OCI-LY3 (cell line): ENCODE results near the gene FAM234A.

Experiments
- H2AFZ ChIP-seq: fragments of 200-600, 300-600 bp; shearing (Covaris generic); 2 replicates; pipeline ENCODE4 v1.6.0; 2014; ENCODE audit warnings: antibody characterized with exemption, low read depth, low read length
- H3K27ac ChIP-seq: fragments of 200-600, 300-600 bp; sonication (generic); 2 replicates; pipeline ENCODE4 v1.5.1; 2014; ENCODE audit warnings: mild to moderate bottlenecking, low read length, moderate library complexity, mixed read lengths
- H3K27me3 ChIP-seq: fragments of 200-600, 300-600 bp; sonication (generic); 2 replicates; pipeline ENCODE4 v1.6.1; 2014; ENCODE audit warnings: low read depth, low read length, mixed read lengths
- H3K36me3 ChIP-seq: fragments of 200-600, 300-600 bp; sonication (generic); replicated peaks from 2 replicates; pipeline ENCODE3; 2014; ENCODE audit warnings: low read depth, low read length, mixed read lengths
- H3K4me1 ChIP-seq: fragments of 300-600, 200-600 bp; sonication (generic); 2 replicates; pipeline ENCODE4 v1.6.1; 2014; ENCODE audit warnings: low read length, mixed read lengths
- H3K4me2 ChIP-seq: fragments of 200-600, 300-600 bp; sonication (generic); 2 replicates; pipeline ENCODE4 v1.6.1; 2014; ENCODE audit warnings: low read length, mixed read lengths
- H3K4me3 ChIP-seq: fragments of 300-600, 200-600 bp; sonication (generic); 2 replicates; pipeline ENCODE4 v1.5.1; 2014; ENCODE audit warnings: antibody characterized with exemption, mild to moderate bottlenecking, low read length, moderate library complexity
- H3K79me2 ChIP-seq: fragments of 300-600, 200-600 bp; shearing (Covaris generic); 2 replicates; pipeline ENCODE4 v1.6.1; 2014; ENCODE audit warnings: mild to moderate bottlenecking, low read length, mixed read lengths
- H3K9ac ChIP-seq: fragments of 300-600, 200-600 bp; shearing (Covaris generic); 2 replicates; pipeline ENCODE4 v1.6.0; 2014; ENCODE audit warnings: mild to moderate bottlenecking, low read length, moderate library complexity
- H3K9me3 ChIP-seq: fragments of 200-600, 300-600 bp; shearing (Covaris generic); 2 replicates; pipeline ENCODE4 v1.6.1; 2014; ENCODE audit warnings: low read length, mixed read lengths; ENCODE audit not compliant: insufficient read depth
- H4K20me1 ChIP-seq: fragments of 200-600, 300-600 bp; sonication (generic); 2 replicates; pipeline ENCODE4 v1.6.1; 2016; ENCODE audit warnings: low read length, mixed read lengths; ENCODE audit not compliant: insufficient read depth
- CTCF ChIP-seq: fragments of 200-600, 300-600 bp; sonication (generic); IDR thresholded peaks from 2 replicates; pipeline ENCODE4 v1.5.1; 2014; ENCODE audit warnings: antibody characterized with exemption, low read length, low read depth
- EZH2phosphoT487 ChIP-seq: fragments of 200-600 bp; shearing (Covaris generic); IDR thresholded peaks from 2 replicates; pipeline ENCODE4 v1.6.1; 2018; ENCODE audit warnings: antibody characterized with exemption, mixed run types, low read depth

FAM234A gene

GRCh38 chr16:263182-263774 is 28.7 kb downstream of the FAM234A start:
- Histone ChIP-seq H3K4me1 (peaks cover 20% of the 10 kb centered on the region), H2AFZ (no peak overlapping the region), H3K27me3 (no peaks in the 10 kb centered on the region), H3K4me2 (no peak overlapping the region), H3K79me2 (no peaks in the 10 kb centered on the region), H3K36me3 (no peaks in the 10 kb centered on the region), H4K20me1 (no peaks in the 10 kb centered on the region), H3K4me3 (no peak overlapping the region), H3K9ac (no peak overlapping the region), H3K9me3 (no peaks in the 10 kb centered on the region), H3K27ac (no peak overlapping the region)
- TF ChIP-seq CTCF (no peak), EZH2phosphoT487 (no peak)

- no peaks in the 10 kb centered on the region for H3K36me3 ChIP-seq
- peaks cover 20% of the 10 kb centered on the region for H3K4me1 ChIP-seq
- no peaks in the 10 kb centered on the region for H4K20me1 ChIP-seq
- no peaks in the 10 kb centered on the region for H3K27me3 ChIP-seq
- no peak overlapping the region for H3K9ac ChIP-seq
- no peaks in the 10 kb centered on the region for H3K9me3 ChIP-seq
- TF ChIP-seq EZH2phosphoT487 (no peak), CTCF (no peak)
- H3K79me2 ChIP-seq = no peaks in the 10 kb centered on the region
- H3K4me2 ChIP-seq = no peak overlapping the region
- no peak overlapping the region for H3K4me3 ChIP-seq
- no peak overlapping the region for H3K27ac ChIP-seq
- no peak overlapping the region for H2AFZ ChIP-seq
Measured at GRCh38 chr16:263944-264343, 29.3 kb downstream of the FAM234A start.

GRCh38 chr16:264440-264951 is 29.9 kb downstream of the FAM234A start:
- H3K4me2 ChIP-seq = no peak overlapping the region
- H3K4me1 ChIP-seq = peaks cover 20% of the 10 kb centered on the region
- H3K79me2 ChIP-seq = no peaks in the 10 kb centered on the region
- TF ChIP-seq CTCF = no peak
- TF ChIP-seq EZH2phosphoT487 = no peak
- no peaks in the 10 kb centered on the region for H3K27me3 ChIP-seq
- H3K9ac ChIP-seq = no peak overlapping the region
- H3K36me3 ChIP-seq = no peaks in the 10 kb centered on the region
- H3K27ac ChIP-seq = no peak overlapping the region
- H4K20me1 ChIP-seq = no peaks in the 10 kb centered on the region
- no peaks in the 10 kb centered on the region for H3K9me3 ChIP-seq
- H2AFZ ChIP-seq = no peak overlapping the region
- H3K4me3 ChIP-seq = no peak overlapping the region

GRCh38 chr16:265002-265529 is 30.4 kb downstream of the FAM234A start:
- no peak overlapping the region for H3K27ac ChIP-seq
- no peak for TF ChIP-seq CTCF
- TF ChIP-seq EZH2phosphoT487 = no peak
- no peaks in the 10 kb centered on the region for H3K27me3 ChIP-seq
- no peak overlapping the region for H2AFZ ChIP-seq
- no peak overlapping the region for H3K4me2 ChIP-seq
- no peak overlapping the region for H3K4me3 ChIP-seq
- H3K4me1 ChIP-seq = peaks cover 20% of the 10 kb centered on the region
- H3K79me2 ChIP-seq = no peaks in the 10 kb centered on the region
- no peaks in the 10 kb centered on the region for H3K9me3 ChIP-seq
- H3K36me3 ChIP-seq = no peaks in the 10 kb centered on the region
- H4K20me1 ChIP-seq = no peaks in the 10 kb centered on the region
- H3K9ac ChIP-seq = no peak overlapping the region
